Muscle of back (tissue), 11 donors: ENCODE measurements around the gene MUC5B. TPM values are rescaled to one million over a fixed set of nuclear protein-coding genes. Genes with fewer than 3 reads are reported as not detected.

Experiments
- DNase-seq, 3 donors: peaks; one replicate each; pipeline versions ENCODE4 v3.0.0 to v3.0.0-alpha.2; 2013
- polyA plus RNA-seq, 10 donors: library from polyadenylated mRNA; unstranded; fragments of 120-200 nt; gene quantifications; one replicate each; pipeline ENCODE4 v1.2.1, GENCODE V29; 2013; ENCODE audit not compliant: insufficient read length in 10 of 10

The MUC5B gene
- polyA plus RNA-seq, 10 donors, result 0.01 to 0.36 (median 0.03) TPM; not detected in 2

GRCh38 chr11:1218788-1219445 lies 3.9 kb upstream of the MUC5B start:
- no peak for DNase-seq

- no peak for DNase-seq
Measured at GRCh38 chr11:1219446-1219833, 3.4 kb upstream of the MUC5B start.

GRCh38 chr11:1219834-1220815 lies 2.7 kb upstream of the MUC5B start:
- DNase-seq, result no peak

GRCh38 chr11:1220941-1221721 lies 1.7 kb upstream of the MUC5B start:
- DNase-seq, result no peak

GRCh38 chr11:1221848-1222311 lies 986 bp upstream of the MUC5B start:
- no peak for DNase-seq

GRCh38 chr11:1223346-1224110 lies 662 bp downstream of the MUC5B start:
- no peak for DNase-seq

- DNase-seq, result no peak
Measured at GRCh38 chr11:1224111-1224490, 1.2 kb downstream of the MUC5B start.

GRCh38 chr11:1224491-1225385 lies 1.9 kb downstream of the MUC5B start:
- no peak for DNase-seq

GRCh38 chr11:1225386-1226225 lies 2.7 kb downstream of the MUC5B start:
- no peak for DNase-seq

- no peak for DNase-seq
Measured at GRCh38 chr11:1226226-1226985, 3.5 kb downstream of the MUC5B start.

GRCh38 chr11:1226986-1227550 lies 4.2 kb downstream of the MUC5B start:
- no peak for DNase-seq

GRCh38 chr11:1227551-1228100 lies 4.8 kb downstream of the MUC5B start:
- DNase-seq, result no peak

GRCh38 chr11:1228101-1228821 lies 5.4 kb downstream of the MUC5B start:
- no peak for DNase-seq

- no peak for DNase-seq
Measured at GRCh38 chr11:1228921-1229451, 6.1 kb downstream of the MUC5B start.

- no peak for DNase-seq
Measured at GRCh38 chr11:1229471-1230120, 6.7 kb downstream of the MUC5B start.

GRCh38 chr11:1230121-1230455 lies 7.2 kb downstream of the MUC5B start:
- DNase-seq, result no peak
